DND-41 (cell line): ENCODE measurements around the gene PDPK1.
"Not testable (repeated sequence)": the region's sequence is repeated elsewhere in the genome, so short reads cannot be mapped to it uniquely, and the experiment has no call there.

ENCODE experiments used
- CTCF ChIP-seq: IDR thresholded peaks from 2 replicates; pipeline ENCODE4 v1.5.1; 2012; ENCODE audit warnings: borderline replicate concordance, low read length, moderate library complexity, mild to moderate bottlenecking; ENCODE audit not compliant: poor library complexity, severe bottlenecking; ENCODE audit errors: extremely low read depth
- EZH2 ChIP-seq: IDR thresholded peaks from 3 replicates; pipeline ENCODE4 v1.6.1; 2012; ENCODE audit warnings: borderline replicate concordance, low read depth, mild to moderate bottlenecking, moderate library complexity, low read length, inconsistent platforms; ENCODE audit not compliant: severe bottlenecking

GRCh38 chr16:2601301-2602025, 63.6 kb downstream of the PDPK1 start:
- TF ChIP-seq CTCF, EZH2: not testable (repeated sequence)
